NCI-H748 treated with DMSO at 0.1 percent for 48 hours (cell line): ENCODE data around the gene DNAJC18.
A peak's percentile ranks its signal among the peaks of the same experiment; 100 is the strongest.

Source experiments
- DNase-seq: peaks from one replicate; lab custom pipeline; 2025; lab: John Stamatoyannopoulos, UW

DNAJC18 gene

GRCh38 chr5:139403418-139403786 is 35.9 kb downstream of the DNAJC18 start:
- no peak for DNase-seq

DNA sequence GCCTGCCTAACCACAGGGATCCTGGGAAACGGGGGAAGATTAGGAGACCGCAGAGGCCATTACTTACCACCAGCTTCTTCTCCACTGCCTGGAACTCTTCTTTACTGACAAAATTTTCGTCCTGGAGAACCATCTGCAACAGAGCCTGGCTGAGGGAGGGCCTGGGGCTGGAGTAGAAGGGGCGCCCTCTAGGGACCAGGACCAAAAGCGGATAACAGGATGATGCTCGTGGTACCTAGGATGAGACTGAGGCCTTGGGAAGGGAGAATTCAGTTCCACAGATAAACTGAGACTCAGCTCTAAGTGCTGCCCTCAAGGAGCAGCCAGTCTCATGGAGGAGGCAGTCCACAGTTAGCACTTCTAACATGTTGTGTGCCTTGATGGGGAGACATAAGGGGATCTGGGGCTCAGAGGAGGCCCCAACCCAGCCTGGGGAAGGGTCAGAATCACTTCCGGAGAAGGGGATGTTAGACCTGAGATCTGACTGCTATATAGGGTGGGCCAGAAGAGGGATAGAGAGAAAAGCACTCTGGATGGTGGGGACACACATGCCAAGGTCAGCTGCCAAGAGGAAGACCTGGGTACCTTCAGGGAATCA is 36.7 kb downstream of the DNAJC18 start:
- peak; percentile 8 for DNase-seq

DNA sequence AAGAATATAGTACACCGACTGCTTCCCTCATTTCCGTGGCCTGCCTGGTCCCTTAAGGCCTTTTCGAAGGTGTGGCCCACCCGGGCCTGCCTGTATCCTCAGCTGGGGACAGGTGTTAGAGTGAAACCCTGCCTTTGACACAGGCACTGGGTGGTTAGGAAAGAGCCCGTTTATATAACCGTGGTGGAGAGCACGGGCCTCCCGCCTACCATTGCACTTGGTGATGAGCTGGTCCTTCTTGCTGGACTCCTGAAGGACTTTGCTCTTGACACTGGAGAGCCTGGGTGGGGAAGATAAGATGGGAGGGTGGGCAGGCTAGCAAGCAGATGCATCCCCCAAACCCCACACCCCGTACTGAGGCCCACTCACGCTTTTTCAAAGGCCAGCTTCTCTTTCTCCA is 37.8 kb downstream of the DNAJC18 start:
- no peak for DNase-seq

DNA sequence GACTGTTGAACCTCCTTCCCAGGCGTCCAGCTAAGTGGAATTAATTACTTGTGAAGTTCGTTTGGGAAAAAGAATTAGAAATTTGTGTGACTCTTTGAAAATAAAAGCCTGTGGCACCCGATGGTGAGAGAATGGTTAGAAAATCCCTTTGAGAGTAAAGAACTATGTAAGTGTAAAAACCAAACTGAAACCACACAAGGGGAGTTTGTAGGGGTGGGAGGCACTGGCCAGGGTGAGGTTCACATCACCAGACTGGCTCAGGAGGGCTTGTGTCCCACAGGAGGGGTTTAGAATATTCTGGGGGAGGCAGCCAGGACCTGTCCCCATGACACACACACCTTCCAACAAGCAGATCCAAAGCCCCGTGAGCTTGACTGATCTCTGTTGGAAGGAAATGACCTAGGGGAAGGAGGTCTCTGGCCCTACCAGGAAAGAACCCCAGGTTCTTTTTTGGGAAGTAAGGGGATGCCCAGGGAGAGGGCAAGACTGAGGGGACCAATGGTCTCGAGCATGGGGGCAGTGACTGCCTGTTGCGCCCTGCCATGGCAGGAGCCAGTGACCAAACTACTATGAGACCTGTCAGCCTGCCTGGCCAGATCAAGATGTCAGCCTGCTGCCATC is 39.7 kb downstream of the DNAJC18 start:
- no peak for DNase-seq

GRCh38 chr5:139397921-139398320 is 41.4 kb downstream of the DNAJC18 start:
- DNase-seq = no peak

GRCh38 chr5:139396691-139397090 is 42.6 kb downstream of the DNAJC18 start:
- no peak for DNase-seq

GRCh38 chr5:139395844-139396640 is 43.3 kb downstream of the DNAJC18 start:
- DNase-seq = no peak

- DNase-seq = no peak
These were observed 44.4 kb downstream of the DNAJC18 start, which contains the start of gene PROB1 for GRCh38 chr5:139394654-139395566. Gene PROB1 (minus strand): TSS chr5:139395104. CDS start chr5:139395081, 23 bp downstream.

DNA sequence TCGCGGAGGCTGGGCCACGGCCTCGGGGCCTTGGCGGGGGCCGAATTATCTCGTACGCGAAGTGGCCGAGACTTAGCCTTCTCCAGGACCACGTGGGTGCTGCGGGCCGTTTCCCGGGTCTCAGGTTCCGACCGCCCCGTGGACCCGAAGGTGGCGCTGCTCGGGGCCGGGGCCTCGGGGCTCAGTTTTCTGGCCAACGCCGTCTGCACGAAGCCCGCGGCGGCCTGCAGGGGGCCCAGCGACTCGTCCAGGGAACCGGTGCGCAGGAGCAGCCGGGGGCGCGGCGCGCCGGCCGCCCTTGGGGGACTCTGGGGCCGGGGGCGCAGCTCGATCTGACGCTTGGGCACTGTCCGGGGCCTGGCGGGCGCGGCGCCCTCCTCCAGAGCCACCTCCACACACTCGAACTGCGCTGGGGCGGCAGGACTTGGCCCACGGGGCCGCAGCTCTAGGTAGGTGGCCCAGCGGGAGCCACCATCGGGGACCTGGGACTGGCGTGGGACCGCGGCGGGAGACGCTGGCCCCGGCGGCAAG is 45.1 kb downstream of the DNAJC18 start:
- no peak for DNase-seq

GRCh38 chr5:139393497-139394122 is 45.7 kb downstream of the DNAJC18 start:
- DNase-seq = no peak

GRCh38 chr5:139392678-139393496 is 46.4 kb downstream of the DNAJC18 start:
- peak; percentile 56 for DNase-seq

- no peak for DNase-seq
These were observed 47.0 kb downstream of the DNAJC18 start for GRCh38 chr5:139392324-139392677.

DNA sequence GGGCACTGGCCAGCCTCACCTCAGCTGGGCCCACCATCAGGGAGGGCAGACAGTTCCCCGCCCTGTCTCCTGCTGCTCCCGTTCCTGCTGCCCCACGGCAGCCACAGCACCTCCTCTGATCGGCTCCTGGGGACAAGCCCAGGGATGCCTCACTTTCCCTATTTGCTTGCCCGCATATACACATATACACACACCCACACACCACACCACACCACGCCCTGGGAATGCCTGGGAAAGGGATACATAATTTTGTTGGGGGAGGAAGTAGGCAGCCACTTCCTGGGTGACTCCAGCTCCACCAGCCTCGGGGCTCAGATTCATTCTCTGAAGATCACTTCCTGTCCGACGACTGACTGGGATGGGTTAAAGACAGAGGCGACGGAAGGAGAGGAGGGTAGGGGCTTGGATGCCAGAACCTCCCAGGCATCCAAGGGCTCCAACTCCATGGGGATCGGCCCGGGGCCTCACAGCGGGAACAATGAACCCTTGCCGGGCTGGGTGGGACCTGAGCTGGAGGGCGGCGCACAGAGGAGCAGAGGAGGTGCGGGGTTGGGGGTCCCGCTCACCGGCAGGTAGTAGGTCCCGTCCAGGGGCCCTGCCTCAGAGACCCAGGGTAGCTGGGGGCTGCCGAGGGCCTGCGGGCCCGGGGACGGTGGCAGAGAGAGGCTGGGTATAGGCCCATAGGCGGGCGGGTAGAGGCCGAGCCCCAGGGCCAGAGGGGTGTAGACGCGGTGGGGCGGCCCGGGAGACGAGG is 47.6 kb downstream of the DNAJC18 start:
- DNase-seq = no peak

DNA sequence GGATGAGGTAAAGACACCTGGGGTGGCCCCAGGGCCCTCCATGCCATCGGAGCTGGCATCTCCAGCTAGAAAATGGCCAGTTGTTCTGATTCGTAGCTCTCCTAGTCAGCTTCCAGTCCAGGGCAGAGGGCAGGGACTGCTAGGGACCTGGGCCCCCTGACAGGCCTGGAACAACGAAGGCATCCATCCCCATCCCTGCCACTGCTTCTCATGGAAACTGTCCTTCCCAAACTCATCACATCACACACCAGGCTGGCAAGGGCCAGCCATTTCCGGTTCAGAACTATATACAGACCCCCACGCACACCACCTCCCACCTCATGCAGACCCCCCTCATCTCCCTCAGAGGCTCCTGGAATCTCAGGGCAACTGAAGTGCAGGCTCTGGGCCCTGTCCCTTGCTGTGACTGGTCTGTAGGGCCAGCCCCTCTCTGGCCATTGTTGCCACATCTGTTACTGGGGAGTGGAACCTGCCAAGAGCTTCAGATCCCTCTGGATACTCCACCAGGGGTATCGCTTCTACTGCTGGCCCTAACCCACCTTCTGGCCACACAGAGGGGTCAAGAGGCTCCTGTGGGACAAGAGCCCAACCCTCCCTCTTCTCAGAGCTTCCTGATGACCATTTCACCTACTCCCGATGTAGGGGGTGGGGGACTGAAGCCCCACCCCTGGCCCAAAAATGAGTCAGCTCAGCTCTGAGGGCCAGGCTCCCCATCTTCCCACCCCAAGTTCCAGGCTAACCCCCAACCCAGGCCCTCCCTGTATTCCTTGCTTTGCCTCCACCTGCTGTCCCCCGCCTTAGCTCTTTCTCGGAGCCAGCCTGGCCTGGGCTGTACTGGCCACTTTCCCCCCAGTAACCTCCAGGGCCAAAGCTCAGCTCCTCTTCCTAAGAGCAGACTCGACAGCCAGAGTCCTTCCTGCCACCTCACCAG is 48.4 kb downstream of the DNAJC18 start:
- no peak for DNase-seq

- DNase-seq = no peak
These were observed 49.4 kb downstream of the DNAJC18 start, which contains the start of gene MZB1 for GRCh38 chr5:139389701-139390638. Gene MZB1 (minus strand): TSS chr5:139389913. CDS start chr5:139389856, 57 bp downstream.

DNA sequence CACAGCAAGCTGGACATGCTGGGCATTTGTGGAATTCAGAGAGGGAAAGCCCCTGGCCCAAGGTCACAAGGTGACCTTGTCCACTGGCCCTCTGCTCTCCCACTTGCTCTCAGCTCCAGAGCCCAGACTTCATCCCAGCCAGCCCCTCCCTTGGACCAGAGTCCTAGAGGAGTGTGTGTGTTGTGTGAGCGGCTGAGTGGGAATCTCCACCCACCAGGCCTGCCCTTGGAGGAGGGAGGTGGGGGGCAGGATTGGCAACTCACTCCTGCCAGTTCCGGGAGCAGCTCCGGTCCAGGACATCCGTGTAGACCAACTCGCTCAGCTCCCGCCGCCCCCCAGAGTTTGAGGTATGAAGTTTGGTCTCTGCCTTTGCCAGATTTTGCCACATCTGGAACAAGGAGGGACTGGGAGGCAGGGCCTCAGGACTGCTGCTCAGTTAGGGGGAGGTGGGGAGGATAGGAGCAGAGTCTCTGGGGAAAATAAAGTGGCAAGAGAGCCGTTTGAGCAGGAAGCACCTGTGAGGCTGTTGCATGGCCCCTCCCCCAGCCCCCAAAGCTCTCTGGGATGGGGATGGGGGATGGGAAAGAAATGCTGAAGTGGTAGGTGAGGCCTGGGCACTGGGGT is 51.0 kb downstream of the DNAJC18 start:
- no peak for DNase-seq

DNA sequence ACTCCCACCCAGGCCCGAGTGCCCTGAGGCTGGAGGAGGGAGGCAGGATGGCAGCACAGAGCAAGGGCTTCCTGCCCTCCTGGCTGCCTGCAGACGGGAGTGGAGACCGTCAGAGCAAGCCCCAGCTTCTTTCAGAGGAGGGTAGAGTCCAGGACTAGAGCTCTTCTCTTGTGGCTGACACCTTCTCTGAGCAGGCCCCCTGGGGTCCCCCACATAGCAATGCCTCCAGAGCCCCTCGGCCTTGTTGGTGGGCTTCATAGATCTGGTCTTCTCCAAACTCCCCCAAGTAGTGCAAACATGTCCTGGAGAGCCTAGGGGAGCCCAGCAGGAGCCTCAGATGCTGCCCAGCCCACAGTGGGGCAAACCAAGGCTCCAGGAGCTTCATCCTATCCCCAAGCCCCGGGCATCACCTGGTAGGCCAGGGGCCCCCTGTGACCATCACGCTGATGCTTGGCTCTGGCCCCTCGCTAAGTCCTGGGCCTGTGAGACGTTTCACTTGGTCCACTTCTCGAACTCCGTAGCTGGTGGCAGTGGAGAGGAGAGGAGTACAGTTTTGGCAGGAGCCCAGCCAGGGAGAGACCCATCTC is 51.6 kb downstream of the DNAJC18 start:
- no peak for DNase-seq
